ENCODE data around the gene SERPINB11. TPM values are rescaled to one million over a fixed set of nuclear protein-coding genes. Genes with fewer than 3 reads are reported as not detected.
"Not testable (repeated sequence)": the region's sequence is repeated elsewhere in the genome, so short reads cannot be mapped to it uniquely, and the experiment has no call there.

The SERPINB11 gene, protein sequence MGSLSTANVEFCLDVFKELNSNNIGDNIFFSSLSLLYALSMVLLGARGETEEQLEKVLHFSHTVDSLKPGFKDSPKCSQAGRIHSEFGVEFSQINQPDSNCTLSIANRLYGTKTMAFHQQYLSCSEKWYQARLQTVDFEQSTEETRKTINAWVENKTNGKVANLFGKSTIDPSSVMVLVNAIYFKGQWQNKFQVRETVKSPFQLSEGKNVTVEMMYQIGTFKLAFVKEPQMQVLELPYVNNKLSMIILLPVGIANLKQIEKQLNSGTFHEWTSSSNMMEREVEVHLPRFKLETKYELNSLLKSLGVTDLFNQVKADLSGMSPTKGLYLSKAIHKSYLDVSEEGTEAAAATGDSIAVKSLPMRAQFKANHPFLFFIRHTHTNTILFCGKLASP
- not detected in 2 replicates for total RNA-seq

DNA sequence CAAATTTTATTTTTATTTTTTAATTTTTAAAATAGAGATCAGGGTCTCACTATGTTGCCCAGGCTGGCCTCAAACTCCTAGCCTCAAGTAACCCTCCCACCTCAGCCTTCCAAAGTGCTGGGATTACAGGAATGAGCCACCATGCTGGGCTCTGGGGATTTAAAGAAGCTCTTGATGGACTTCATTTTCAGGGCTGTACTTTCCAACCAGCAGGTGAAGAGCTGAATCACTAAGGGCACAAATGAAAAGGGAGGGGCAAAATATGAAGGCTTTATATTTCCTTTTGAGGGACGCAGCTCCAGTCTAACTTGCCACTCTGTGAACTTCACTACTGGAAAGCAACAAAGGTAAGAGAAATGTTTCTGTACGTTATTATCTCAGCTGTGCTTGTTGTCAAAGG lies at the start of gene SERPINB11:
SERPINB11 (plus strand) TSS at position 301 of the 400 bp plus-strand sequence. CDS start 7,234 bp downstream, outside the sequence.
- DNase-seq (ENCODE audit: low read depth in 2 of 2), result no peak

DNA sequence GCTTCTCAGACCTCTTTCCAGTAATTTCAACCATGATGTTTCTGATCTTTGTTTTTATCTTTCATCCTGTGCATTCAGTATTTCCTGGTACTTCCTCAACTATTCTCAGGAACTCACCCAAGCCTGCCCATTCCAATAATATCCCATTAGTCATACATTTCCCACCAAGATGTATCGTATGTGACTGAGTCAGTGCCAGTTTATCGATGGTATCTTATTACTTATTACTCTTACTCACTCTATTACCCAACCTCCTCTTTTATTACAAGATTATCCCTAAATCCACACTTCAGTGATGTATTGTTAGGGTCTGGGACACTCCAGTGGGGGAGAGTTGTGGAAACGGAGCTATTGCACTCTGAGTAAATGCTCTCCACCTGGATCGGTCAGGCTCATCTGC lies 43.8 kb upstream of the SERPINB11 start:
- DNase-seq (ENCODE audit: low read depth in 2 of 2), result not testable (repeated sequence)

DNA sequence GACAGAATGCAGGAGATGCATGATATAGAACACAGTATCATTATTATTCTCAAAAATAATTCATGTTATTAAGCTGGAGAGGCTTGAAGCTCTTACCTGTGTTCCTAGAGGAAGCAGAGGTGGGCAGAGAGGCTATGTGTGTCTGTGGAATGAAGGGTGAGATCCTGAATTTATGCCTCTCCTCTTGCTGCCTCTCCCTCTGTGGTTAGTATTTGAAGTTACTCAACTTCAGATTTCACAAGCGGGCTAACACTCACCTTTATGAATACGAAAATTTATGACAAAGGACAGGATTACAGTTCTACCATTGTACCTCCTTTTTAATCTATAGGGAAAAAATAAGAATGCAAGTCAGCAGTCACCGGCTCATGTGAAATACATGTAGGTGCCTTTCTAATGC lies 41.0 kb upstream of the SERPINB11 start, which contains the start of gene SERPINB3:
SERPINB3 (minus strand) TSS at position 144 of the 400 bp plus-strand sequence. CDS start 677 bp downstream, outside the sequence.
- DNase-seq (ENCODE audit: low read depth in 2 of 2), result not testable (repeated sequence)

DNA sequence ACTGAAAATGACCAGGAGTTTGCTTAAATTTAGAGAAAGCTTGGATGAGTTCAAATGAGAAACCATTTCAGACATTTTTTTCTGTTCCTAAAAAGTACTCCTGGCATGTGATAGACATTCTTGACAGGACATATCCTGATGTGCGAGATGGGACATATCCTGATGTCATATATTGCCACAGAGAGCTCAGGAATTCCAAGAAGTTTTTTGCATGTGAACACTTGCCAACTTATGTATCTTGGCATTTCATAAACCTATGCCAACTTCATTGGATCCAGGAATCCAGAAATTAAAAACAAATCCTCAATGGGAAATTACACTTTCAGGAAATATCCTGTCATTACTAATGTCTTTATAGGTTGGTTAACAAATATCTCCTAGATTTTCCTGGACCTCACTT lies 38.2 kb upstream of the SERPINB11 start:
- DNase-seq (ENCODE audit: low read depth in 2 of 2), result no peak

DNA sequence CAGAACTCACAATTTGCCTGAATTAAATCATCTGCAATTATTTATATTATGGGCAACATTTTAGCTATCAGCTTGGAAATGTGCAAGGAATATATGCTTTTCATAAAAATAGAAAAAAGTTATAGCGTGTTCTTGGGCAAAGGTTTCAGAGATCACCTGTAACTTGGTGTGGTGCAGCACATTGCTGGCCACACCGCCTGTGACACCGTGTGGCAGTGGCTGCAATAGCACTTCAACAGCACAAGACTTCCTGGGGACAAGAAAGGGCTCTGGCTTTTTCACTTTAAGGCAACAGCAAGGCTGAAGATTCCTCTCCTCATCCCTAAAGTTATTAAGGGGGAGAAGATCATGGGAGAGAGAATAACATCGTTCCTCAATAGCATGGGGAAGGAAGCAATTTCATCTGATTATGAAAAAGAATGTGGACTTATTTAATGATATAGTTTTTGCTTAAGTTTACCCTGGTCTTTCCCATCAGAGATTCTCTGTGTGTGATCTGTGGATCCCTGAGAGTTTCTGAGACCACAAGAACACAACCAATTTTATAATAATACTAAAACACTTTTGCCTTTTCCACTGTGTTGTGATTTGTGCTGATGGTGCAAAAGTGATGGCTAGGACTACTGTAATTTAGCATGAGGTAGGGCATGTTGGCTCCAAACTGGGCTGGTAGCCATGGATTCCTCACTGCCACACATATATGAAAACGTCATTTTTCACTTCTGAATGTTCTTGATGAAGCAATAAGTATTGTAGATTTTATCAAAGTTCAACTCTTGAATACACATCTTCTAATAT lies 26.0 kb upstream of the SERPINB11 start:
- DNase-seq (ENCODE audit: low read depth in 2 of 2), result no peak

DNA sequence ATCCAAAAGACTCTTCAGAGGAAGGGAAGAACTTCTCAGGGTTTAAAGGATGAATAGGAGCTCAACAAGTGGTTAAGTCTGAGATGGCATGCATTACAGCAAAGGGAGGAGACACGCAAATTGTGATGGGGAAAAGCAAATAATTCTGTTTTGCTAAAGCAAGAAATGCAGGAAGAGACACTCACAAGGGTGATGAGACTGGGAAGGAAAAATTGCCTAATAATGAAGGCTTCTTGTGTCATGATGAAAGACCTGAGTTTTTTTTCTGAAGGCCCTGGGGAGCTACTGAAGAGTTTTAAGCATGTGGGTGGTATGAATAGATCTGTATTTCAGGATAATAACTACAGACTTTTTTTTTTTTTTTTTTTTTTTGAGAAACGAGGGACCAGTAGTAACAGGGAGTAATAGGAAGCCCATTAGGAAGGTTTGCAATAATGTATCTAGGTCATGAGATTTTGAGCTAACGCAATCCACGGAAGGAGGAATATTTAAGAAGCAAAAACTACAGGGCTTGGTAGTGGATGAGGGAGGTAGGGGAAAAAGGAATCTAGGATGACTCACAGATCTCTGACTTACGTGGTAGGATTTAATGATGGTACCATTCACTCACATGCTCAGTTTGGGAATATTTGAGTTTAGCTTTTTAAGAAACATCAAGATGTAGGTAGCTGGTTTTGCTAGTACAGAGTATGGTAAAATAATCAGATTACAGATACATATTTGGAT lies 25.1 kb upstream of the SERPINB11 start:
- no peak for DNase-seq (ENCODE audit: low read depth in 2 of 2)

DNA sequence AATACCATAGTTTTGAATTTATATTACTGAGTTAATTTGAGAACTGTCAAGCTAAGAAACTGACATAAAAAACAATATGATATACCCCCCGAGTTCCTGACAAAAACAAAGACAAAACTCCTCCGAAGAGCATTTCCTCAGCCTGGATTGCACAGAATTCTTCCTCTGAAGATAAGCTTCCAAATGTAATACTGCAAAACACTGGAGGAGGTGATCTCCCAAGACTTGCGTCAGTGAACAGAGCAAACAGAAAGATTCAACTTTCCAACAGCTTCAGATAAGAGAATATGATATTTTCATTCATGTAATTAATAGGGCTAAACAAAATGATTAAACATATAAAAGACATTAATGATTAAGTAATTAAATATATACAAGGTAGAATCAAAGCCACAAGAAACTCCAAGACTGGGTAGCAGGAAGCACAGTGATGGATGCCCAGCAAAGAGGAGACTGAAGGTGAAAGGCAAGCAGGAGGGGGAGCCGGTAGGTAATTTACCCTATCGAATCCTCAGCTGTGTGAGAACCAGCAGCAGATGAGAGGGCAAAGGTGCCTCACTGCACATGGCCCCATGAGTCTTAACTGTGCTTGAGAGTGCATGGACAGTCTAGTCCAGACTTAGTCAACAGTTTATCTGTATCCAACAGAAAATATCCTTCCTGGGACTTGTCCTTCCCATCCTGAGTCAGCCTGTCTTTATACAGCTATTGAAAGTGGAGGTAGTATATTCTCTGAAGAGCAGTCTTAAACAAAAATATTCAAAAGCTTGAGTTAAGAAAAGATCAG lies 22.7 kb upstream of the SERPINB11 start:
- no peak for DNase-seq (ENCODE audit: low read depth in 2 of 2)

DNA sequence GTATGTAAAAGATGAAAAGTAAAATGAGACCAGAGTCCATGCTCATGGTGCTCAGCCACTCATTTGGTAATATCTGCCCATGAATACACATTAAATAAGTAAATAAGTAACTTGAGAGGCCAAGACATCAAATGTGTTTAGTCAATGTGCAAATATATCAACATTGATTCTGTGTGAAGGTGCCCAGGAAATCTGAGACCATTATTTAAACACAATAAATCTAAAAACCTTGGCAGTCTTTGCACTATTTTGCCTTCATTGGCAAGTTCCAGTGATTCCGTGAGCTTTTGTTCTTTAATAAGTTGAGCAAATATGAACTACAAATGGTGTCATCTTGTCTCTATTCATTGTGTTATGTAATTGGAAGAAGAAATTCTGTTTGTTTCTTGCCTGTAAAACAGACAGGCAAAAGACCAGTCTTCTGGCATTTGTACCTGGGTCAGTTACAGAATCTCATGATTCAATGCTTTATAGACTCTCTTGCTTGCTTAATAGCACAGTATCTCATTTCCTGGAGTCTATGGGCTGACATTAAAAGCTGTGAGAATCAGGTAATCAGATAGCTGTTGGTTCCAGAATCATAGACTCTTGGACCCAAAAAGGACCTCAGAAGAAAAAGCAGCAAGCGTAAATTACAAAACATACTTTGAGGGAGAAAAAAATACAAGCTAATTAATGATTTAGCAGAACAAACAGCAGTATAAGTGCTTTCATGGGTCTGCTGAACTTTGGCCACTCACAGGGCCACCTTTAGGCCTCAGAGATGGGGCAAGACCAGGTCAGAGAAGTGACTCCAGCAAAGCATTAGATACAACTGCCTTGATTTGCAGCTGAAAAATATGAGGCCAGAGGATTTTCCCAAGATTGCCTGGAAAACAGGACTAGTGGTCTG lies 21.1 kb upstream of the SERPINB11 start:
- no peak for DNase-seq (ENCODE audit: low read depth in 2 of 2)

DNA sequence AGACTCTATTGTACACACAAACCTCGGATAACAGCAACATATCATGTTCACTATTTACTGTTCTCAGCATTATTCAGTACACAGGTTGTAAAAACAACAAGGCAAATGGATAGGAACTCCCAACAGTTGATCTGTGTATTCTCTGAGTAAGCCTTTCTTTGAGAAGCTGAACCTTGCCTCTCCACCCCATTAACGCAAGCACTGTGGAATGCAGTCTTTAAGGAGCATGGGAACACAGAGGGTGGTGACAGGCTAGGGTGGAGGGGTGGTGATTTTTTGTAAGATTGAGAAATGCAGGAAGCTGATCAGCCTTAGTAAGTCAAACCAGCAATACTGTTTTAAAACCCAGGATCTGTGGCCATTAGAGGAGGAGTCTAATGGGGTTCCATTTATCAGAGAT lies 19.6 kb upstream of the SERPINB11 start:
- DNase-seq (ENCODE audit: low read depth in 2 of 2), result no peak

DNA sequence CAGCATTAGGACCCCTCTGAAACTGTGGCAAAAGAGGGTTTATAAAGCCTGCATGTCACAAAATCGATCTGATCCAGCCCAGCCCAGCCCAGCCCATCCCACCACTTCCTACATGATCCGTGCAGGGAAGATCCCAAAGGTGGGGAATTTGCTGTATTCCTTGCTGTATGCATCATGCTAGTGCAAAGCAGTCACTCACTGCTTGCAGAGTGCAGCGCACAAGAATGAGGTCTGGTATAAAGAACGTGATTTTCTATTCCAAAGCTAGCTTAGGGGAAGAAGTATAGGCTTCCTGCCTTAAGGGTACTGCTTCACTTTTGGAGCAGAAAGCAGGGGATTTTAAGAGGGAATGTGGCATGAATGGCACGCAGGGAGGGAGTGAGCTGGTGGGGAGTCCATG lies 18.9 kb upstream of the SERPINB11 start:
- no peak for DNase-seq (ENCODE audit: low read depth in 2 of 2)

DNA sequence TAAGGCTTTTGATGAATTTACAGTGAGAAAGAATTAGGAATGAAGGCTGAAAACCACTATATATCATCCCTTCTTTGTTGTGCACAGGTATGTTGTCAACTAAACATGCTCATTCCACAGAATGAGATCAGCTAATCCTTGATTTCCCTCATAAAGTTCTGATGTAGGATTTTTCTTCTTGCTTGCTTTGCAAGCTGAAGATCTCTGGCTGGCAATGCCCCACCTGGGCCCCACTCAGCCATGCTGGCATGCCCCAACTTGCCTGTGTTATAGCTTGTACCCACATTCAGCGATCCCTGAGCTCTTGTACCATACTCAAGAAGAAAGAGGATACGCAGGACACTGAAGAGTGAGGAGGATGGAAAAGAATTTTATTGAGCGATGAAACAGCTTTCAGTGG lies 18.0 kb upstream of the SERPINB11 start:
- DNase-seq (ENCODE audit: low read depth in 2 of 2), result no peak

DNA sequence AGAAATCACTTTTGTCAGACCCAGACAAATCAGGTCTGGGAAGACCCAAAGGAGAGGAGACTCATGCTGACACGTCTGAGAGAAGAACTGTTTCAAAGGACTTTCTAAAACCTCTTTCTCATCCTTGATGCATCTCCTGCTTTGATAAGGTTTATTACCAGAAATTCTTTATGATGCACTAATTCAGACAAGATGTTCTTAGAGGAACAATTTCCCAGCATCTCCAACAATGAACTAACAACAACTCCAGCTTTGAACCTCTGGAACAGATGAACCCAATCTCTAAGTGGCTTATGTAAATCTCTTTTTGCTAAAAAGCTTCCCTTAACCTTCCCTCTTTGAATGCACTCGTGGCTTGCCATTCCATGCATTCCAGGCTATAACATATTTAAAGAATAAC lies 15.9 kb upstream of the SERPINB11 start:
- no peak for DNase-seq (ENCODE audit: low read depth in 2 of 2)

DNA sequence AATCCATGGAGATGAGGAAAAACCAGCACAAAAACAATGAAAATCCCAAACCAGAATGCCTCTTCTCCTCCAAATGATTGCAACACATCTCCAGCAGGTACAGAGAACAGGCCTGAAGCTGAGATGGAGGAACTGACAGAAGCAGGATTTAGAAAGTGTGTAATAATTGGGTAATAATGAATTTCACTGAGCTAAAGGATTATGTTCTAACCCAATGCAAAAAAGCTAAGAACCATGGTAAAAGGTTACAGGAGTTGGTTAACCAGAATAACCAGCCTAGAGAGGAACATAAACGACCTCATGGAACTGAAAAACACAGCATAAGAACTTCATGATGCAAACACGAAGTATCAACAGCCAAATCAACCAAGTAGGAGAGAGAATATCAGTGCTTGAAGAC lies 13.7 kb upstream of the SERPINB11 start:
- no peak for DNase-seq (ENCODE audit: low read depth in 2 of 2)

DNA sequence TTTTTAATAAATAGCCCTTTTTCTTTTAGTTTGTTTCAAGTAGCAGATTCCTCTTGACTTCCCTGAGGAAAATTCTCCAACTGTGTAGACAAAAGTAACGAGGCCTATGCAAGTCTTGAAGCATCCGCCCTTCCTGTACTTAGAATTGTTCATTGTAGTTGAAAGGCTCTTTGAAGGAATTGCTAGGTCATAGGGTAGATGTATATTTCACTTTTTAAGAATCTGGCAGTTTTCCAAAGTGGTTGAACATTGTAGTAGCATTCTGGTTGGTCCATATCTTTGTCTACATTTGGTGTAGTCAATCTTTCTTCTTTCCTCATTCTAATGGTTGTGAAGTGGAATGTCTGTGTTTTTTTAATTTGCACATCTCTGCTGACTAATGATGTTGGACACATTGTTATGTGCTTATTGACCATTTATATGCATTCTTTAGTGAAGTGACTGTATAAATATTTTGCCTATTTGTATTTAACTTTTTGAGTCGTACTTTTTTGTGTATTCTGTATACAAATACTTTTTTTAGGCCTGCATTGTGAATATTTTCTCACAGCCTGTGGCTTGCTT lies 5.6 kb upstream of the SERPINB11 start:
- DNase-seq (ENCODE audit: low read depth in 2 of 2), result no peak

DNA sequence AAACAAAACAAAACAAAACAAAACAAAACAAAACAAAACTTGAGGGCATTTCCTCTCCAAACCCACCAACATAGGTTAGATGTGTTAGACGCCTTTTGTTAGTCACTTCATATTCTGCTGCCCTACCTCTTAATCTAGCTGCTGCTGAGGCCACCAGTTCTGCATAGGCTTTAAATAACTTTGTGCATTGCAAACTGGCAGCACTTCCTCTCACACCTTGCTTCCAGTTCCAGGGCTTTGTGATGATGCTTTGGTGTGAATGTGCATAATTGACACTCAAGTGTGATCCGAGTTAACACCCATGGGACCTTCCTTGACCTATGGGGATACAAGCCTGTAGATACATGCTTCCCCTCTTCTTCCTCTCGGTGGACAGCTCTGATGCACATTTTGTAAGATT lies 2.3 kb upstream of the SERPINB11 start:
- DNase-seq (ENCODE audit: low read depth in 2 of 2), result no peak

DNA sequence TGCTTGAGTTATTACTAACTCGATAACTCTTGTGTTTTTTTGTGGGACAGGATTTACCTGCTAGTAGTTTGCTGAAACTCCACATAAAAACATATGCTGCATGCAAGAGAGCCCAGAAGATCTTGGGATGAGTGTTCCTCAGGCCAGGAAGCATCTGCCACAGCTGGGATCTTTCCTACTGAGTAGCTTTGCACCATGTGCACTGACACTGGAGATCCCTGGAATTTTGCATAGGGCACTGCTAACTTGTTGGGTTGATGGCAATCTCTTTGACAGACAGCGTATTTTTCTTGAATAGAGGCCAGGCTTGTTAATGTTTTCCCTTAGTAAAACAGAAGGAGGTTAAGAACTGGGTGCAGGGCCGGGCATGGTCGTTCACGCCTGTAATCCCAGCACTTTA lies 808 bp upstream of the SERPINB11 start:
- no peak for DNase-seq (ENCODE audit: low read depth in 2 of 2)

DNA sequence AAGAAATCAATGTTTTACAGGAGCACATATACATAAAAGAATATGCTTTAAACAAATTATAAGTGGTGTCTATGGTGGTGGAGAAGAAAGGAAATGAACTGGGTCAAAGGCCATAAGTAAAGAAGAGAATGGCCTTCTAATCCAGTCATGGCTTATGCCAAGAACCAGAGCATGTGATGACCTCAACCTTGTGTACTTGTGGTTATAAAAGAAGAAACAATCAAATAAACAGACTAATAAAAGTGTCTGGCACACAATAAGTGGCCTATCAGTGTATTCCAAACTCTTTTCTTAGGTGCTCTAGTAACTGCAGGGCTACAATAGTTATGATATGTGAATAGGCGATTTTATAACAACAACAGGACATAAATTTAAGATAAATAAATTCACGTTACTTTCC lies 2.6 kb downstream of the SERPINB11 start:
- no peak for DNase-seq (ENCODE audit: low read depth in 2 of 2)

DNA sequence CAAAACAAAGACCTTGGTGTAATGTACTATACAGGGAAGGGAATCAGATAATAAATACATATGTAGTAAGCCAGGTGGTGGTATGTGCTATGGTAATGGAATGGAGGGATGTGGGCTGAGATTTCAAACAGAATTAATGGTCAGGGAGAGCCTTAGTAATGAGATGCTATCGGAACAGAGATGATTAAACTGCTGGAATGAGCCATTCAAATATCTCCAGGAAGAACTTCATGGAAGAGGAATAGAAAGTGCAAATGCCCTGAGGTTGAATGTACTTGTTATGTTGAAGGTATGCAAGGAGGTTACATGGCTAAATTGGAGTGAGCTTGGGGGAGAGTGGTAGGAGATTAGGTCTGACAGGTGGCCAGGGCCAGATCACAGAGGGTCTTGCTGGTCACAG lies 5.1 kb downstream of the SERPINB11 start:
- no peak for DNase-seq (ENCODE audit: low read depth in 2 of 2)

DNA sequence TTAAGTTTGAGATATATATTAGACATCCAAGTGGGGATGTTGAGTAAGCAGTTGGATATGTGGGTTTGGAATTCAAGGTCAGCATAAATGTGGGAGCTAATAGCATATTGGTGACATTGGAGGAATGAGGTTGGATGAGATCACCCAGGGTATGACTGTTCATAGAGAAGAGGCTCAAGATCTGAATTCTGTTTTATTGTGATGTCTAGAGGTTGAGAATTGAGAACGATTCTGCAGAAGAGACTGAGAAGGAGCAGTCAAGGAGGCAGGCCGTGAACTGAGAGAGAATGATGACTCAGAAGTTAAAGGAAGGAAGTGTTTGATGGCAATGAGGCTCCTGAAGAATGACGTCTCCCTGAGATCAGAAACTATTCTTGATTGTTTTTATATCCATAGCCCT lies 5.9 kb downstream of the SERPINB11 start:
- DNase-seq (ENCODE audit: low read depth in 2 of 2), result no peak

All from dermis microvascular lymphatic vessel endothelial cell (primary cell).